Endothelial cell of umbilical vein (primary cell): ENCODE data around the gene SDC3. TPM values are rescaled to one million over a fixed set of nuclear protein-coding genes. Genes with fewer than 3 reads are reported as not detected.

Source experiments
- BruUV-seq: library from RNA; stranded (reverse); fragments of 400-500 nt; replicated peaks from 2 replicates; lab custom pipeline; 2021; lab: Mats Ljungman, UMichigan
- CTCF ChIA-PET: fragments of 300-600, 350-600 bp; sonication (Branson Sonifier 250); formaldehyde crosslinking; loops from one replicate; lab custom pipeline; 2021; ENCODE audit warnings: antibody characterized with exemption, inconsistent platforms; lab: Charles Lee
- POLR2A ChIA-PET: fragments of 300-600, 350-600 bp; sonication (Branson Sonifier 250); formaldehyde crosslinking; loops from one replicate; lab custom pipeline; 2021; ENCODE audit warnings: antibody characterized with exemption, inconsistent platforms; lab: Charles Lee
- DNase-seq: peaks from one replicate; pipeline ENCODE4 v3.0.0-alpha.2; 2011; ENCODE audit warnings: low read depth, low spot score
- FAIRE-seq: peaks from 2 replicates; lab custom pipeline; 2011; peaks lifted over from hg19 to GRCh38; lab: Jason Lieb, UNC
- H2AFZ ChIP-seq: 2 replicates; pipeline ENCODE4 v1.6.0; 2012; ENCODE audit warnings: low read depth, low read length, control low read depth, inconsistent platforms
- H3K27ac ChIP-seq: 2 replicates; pipeline ENCODE4 v1.5.1; 2011; ENCODE audit warnings: low read depth, mild to moderate bottlenecking, control low read depth, low read length, moderate library complexity; ENCODE audit not compliant: insufficient read depth
- H3K27me3 ChIP-seq, 2 experiments: 2 replicates each; pipeline versions ENCODE4 v1.6.0 to v1.6.1; 2011; ENCODE audit warnings: low read length in 2 of 2, mixed read lengths in 1 of 2; ENCODE audit not compliant: control insufficient read depth in 2 of 2, insufficient read depth in 2 of 2
- H3K36me3 ChIP-seq, 2 experiments: 2 replicates in 1 of 2; 3 replicates in 1 of 2; pipeline ENCODE4 v1.5.1; 2011; ENCODE audit warnings: low read length in 2 of 2, mild to moderate bottlenecking in 1 of 2, moderate library complexity in 1 of 2; ENCODE audit not compliant: control insufficient read depth in 2 of 2, insufficient read depth in 2 of 2; ENCODE audit errors: extremely low read depth in 1 of 2
- H3K4me1 ChIP-seq: 3 replicates; pipeline ENCODE4 v1.5.1; 2011; ENCODE audit warnings: mild to moderate bottlenecking, low read length; ENCODE audit not compliant: control insufficient read depth, insufficient read depth; ENCODE audit errors: extremely low read depth
- H3K4me2 ChIP-seq: 2 replicates; pipeline ENCODE4 v1.6.1; 2011; ENCODE audit warnings: low read length, control low read depth, mixed read lengths; ENCODE audit not compliant: insufficient read depth
- H3K4me3 ChIP-seq, 3 experiments: fragments of 200-600 bp in 1 of 3; sonication (generic), shearing (Covaris generic) in 1 of 3; replicated peaks in 1 of 3; 2 replicates each; pipeline ENCODE4 v1.5.1; 2011 to 2016; ENCODE audit warnings: control low read depth in 3 of 3, low read length in 3 of 3, mild to moderate bottlenecking in 2 of 3, inconsistent platforms in 1 of 3, low read depth in 1 of 3, moderate library complexity in 1 of 3; ENCODE audit not compliant: insufficient read depth in 1 of 3
- H3K79me2 ChIP-seq: 2 replicates; pipeline ENCODE4 v1.6.0; 2012; ENCODE audit warnings: low read length, inconsistent platforms; ENCODE audit not compliant: control insufficient read depth, insufficient read depth
- H3K9ac ChIP-seq: replicated peaks from 2 replicates; pipeline ENCODE3; 2011; ENCODE audit warnings: low read length, control low read depth; ENCODE audit not compliant: insufficient read depth; ENCODE audit errors: extremely low read depth
- H3K9me1 ChIP-seq: replicated peaks from 3 replicates; pipeline ENCODE4 v1.6.0; 2011; ENCODE audit warnings: mild to moderate bottlenecking, low read length; ENCODE audit not compliant: control insufficient read depth, insufficient read depth; ENCODE audit errors: extremely low read depth
- H3K9me3 ChIP-seq: replicated peaks from 2 replicates; pipeline ENCODE4 v1.5.1; 2012; ENCODE audit warnings: low read length, inconsistent platforms; ENCODE audit not compliant: control insufficient read depth, insufficient read depth
- H4K20me1 ChIP-seq: replicated peaks from 2 replicates; pipeline ENCODE3; 2011; ENCODE audit warnings: mild to moderate bottlenecking, low read length; ENCODE audit not compliant: control insufficient read depth, insufficient read depth; ENCODE audit errors: extremely low read depth
- CTCF ChIP-seq, 2 donors: IDR thresholded peaks; 1 replicate in 1 of 2; 2 replicates in 1 of 2; pipeline ENCODE4 v1.5.1; 2011; ENCODE audit warnings: low read length in 2 of 2, mild to moderate bottlenecking in 2 of 2, moderate library complexity in 2 of 2, control low read depth in 1 of 2, inconsistent platforms in 1 of 2, low read depth in 1 of 2; ENCODE audit not compliant: insufficient read depth in 1 of 2; ENCODE audit errors: extremely low read depth in 1 of 2
- EZH2 ChIP-seq: IDR thresholded peaks from 2 replicates; pipeline ENCODE4 v1.6.1; 2012; ENCODE audit warnings: borderline replicate concordance, low read depth, mild to moderate bottlenecking, moderate library complexity, low read length, inconsistent platforms; ENCODE audit not compliant: severe bottlenecking
- FOS ChIP-seq: IDR thresholded peaks from 2 replicates; pipeline ENCODE4 v1.6.1; 2011; ENCODE audit warnings: mild to moderate bottlenecking, low read length, moderate library complexity, borderline replicate concordance; ENCODE audit not compliant: insufficient read depth
- GATA2 ChIP-seq: IDR thresholded peaks from 2 replicates; pipeline ENCODE4 v1.7.0; 2011; ENCODE audit warnings: low read depth, mild to moderate bottlenecking, moderate library complexity, mixed read lengths, low read length; ENCODE audit not compliant: insufficient read length, insufficient read depth
- JUN ChIP-seq: IDR thresholded peaks from 2 replicates; pipeline ENCODE4 v1.6.1; 2011; ENCODE audit warnings: borderline replicate concordance, low read depth; ENCODE audit not compliant: insufficient read length, insufficient read depth
- MAX ChIP-seq: IDR thresholded peaks from 2 replicates; pipeline ENCODE4 v1.6.1; 2011; ENCODE audit not compliant: insufficient read depth, insufficient read length
- MYC ChIP-seq: IDR thresholded peaks from one replicate; pipeline ENCODE4 v1.6.1; 2011; ENCODE audit warnings: mild to moderate bottlenecking, low read depth, low read length
- POLR2A ChIP-seq: IDR thresholded peaks from 2 replicates; pipeline ENCODE4 v1.6.1; 2012; ENCODE audit warnings: low read depth, mild to moderate bottlenecking, control low read depth, low read length
- POLR2AphosphoS5 ChIP-seq: IDR thresholded peaks from 2 replicates; pipeline ENCODE4 v1.6.1; 2012; ENCODE audit warnings: low read depth, mild to moderate bottlenecking, control low read depth, low read length, moderate library complexity; ENCODE audit not compliant: insufficient read depth
- dilution Hi-C: fragments of 300-500 bp; cut with MboI; formaldehyde crosslinking; loops from one replicate; pipeline ENCODE4 v1.15.0; 2019; ENCODE audit warnings: low sequenced_read_pairs; ENCODE audit not compliant: extremely low pct_ligation_motif_present
- intact Hi-C: fragments of 100-400 bp; cut with micrococcal nuclease; formaldehyde crosslinking; loops from one replicate; pipeline ENCODE4 v1.10.0; 2022
- polyA plus RNA-seq, 4 experiments: library from polyadenylated mRNA; depleted of rRNA in 3 of 4; stranded (reverse) in 3 of 4; unstranded in 1 of 4; fragments of >200 nt; gene quantifications; 2 replicates each; pipeline versions ENCODE4 v1.2.1 to v1.2.3, GENCODE V29; 2011 to 2012; ENCODE audit warnings: missing spikeins in 1 of 4
- total RNA-seq: library from RNA; stranded (reverse); gene quantifications from 2 replicates; pipeline ENCODE4 v1.2.3, GENCODE V29; 2021

Gene SDC3
- total and polyA plus RNA-seq, 2 donors (not counting 3 experiments of a cell fraction or from before 2014, with no cell fraction given), result 7.1 to 25.9 TPM

- Histone ChIP-seq H3K9ac (no peak overlapping the region), H3K9me1 (no peaks in the 10 kb centered on the region), H4K20me1 (no peaks in the 10 kb centered on the region), H3K4me2 (no peak overlapping the region), H3K9me3 (no peaks in the 10 kb centered on the region), H3K79me2 (no peaks in the 10 kb centered on the region), H3K27ac (no peak overlapping the region), H3K27me3 (no peaks in the 10 kb centered on the region), H3K4me3 (no peak overlapping the region), H3K4me1 (peaks cover 8% of the 10 kb centered on the region), H3K36me3 (no peaks in the 10 kb centered on the region), H2AFZ (peak overlapping the region; percentile 55)
- TF ChIP-seq JUN, result no peak
- no peak for TF ChIP-seq GATA2
- TF ChIP-seq POLR2A, result no peak
- TF ChIP-seq MAX, result no peak
- no peak for TF ChIP-seq POLR2AphosphoS5
- TF ChIP-seq CTCF (IDR thresholded peaks at IDR 0.05; ENCODE audit: extremely low read depth in 1 of 2, insufficient read depth in 1 of 2, low read depth in 1 of 2, low read length in 2 of 2), result no peak
- no peak for TF ChIP-seq MYC
- TF ChIP-seq FOS, result no peak
- TF ChIP-seq EZH2, result no peak
- FAIRE-seq, result no peak
- BruUV-seq, result no TSS peak
- POLR2A ChIA-PET, result no interaction called here
- CTCF ChIA-PET, result interaction anchor here (0.8 to 5.2 kb wide), 3 partner anchors 98 to 123 kb away, joined by 3 to 52 read pairs (median 3); no protein-coding TSS in a partner anchor
- DNase-seq, result no peak
- dilution Hi-C loops, result loop anchor here (25.0 kb wide), 1 partner anchor 90 kb away; no protein-coding TSS in a partner anchor
- intact Hi-C loops, result no loop called here
Observed at GRCh38 chr1:30902593-30903290, 5.8 kb downstream of the SDC3 start.
